GM12878 (cell line): ENCODE measurements around the gene EMP1. TPM values are rescaled to one million over a fixed set of nuclear protein-coding genes. Genes with fewer than 3 reads are reported as not detected.

Experiments used
- ATAC-seq: fragments of 200-7000 bp; cut with Tn5 transposase; 3 replicates; pipeline ENCODE4 v1.9.1; 2020; ENCODE audit warnings: mild to moderate bottlenecking, moderate library complexity
- BruUV-seq: library from RNA; stranded (reverse); fragments of 400-500 nt; replicated peaks from 2 replicates; lab custom pipeline; 2021; lab: Mats Ljungman, UMichigan
- CTCF ChIA-PET: fragments of 300-600 bp; sonication (Branson Sonifier 250); formaldehyde crosslinking; extraction: SDS; loops from one replicate; lab custom pipeline; 2021; ENCODE audit warnings: inconsistent platforms; lab: Yijun Ruan, JAX
- POLR2A ChIA-PET: fragments of 350-600 bp; formaldehyde crosslinking; extraction: SDS; loops from one replicate; lab custom pipeline; 2021; ENCODE audit warnings: inconsistent platforms; lab: Charles Lee
- RAD21 ChIA-PET: fragments of 300-600 bp; sonication (Branson Sonifier 250); formaldehyde crosslinking; loops from one replicate; lab custom pipeline; 2023; ENCODE audit warnings: antibody characterized with exemption; ENCODE audit not compliant: unreplicated experiment; lab: Charles Lee
- SMC1A ChIA-PET: fragments of 300-600 bp; sonication (Branson Sonifier 250); formaldehyde crosslinking; loops from one replicate; lab custom pipeline; 2023; ENCODE audit not compliant: unreplicated experiment, uncharacterized antibody; lab: Charles Lee
- DNase-seq: peaks from one replicate; pipeline ENCODE4 v3.0.0-alpha.2; 2011; ENCODE audit warnings: low read depth, low spot score
- FAIRE-seq: peaks from 3 replicates; lab custom pipeline; 2011; peaks lifted over from hg19 to GRCh38; lab: Jason Lieb, UNC
- H2AFZ ChIP-seq: 2 replicates; pipeline ENCODE4 v1.6.0; 2011; ENCODE audit warnings: low read depth, low read length, control low read depth; ENCODE audit not compliant: control insufficient read depth
- H3K27ac ChIP-seq: 2 replicates; pipeline ENCODE4 v1.5.1; 2011; ENCODE audit warnings: control low read depth; ENCODE audit not compliant: control insufficient read depth, insufficient read depth
- H3K27me3 ChIP-seq, 2 experiments: replicated peaks in 1 of 2; 2 replicates each; pipeline versions ENCODE4 v1.6.0 to v1.6.1; 2011; ENCODE audit warnings: low read length in 1 of 2; ENCODE audit not compliant: control insufficient read depth in 2 of 2, insufficient read depth in 2 of 2
- H3K36me3 ChIP-seq, 2 experiments: 2 replicates each; pipeline ENCODE4 v1.5.1; 2011; ENCODE audit warnings: low read length in 1 of 2; ENCODE audit not compliant: control insufficient read depth in 2 of 2, insufficient read depth in 2 of 2
- H3K4me1 ChIP-seq: 2 replicates; pipeline ENCODE4 v1.6.1; 2011; ENCODE audit warnings: mild to moderate bottlenecking, low read length, moderate library complexity, mixed read lengths; ENCODE audit not compliant: control insufficient read depth, insufficient read depth
- H3K4me2 ChIP-seq: 2 replicates; pipeline ENCODE4 v1.6.0; 2011; ENCODE audit warnings: control low read depth; ENCODE audit not compliant: control insufficient read depth, insufficient read depth
- H3K4me3 ChIP-seq: fragments of 200-600 bp; sonication (generic); 2 replicates; pipeline ENCODE4 v1.5.1; 2016
- H3K79me2 ChIP-seq: 2 replicates; pipeline ENCODE4 v1.6.0; 2011; ENCODE audit warnings: low read length; ENCODE audit not compliant: control insufficient read depth, insufficient read depth
- H3K9ac ChIP-seq: 2 replicates; pipeline ENCODE4 v1.8.0; 2011; ENCODE audit warnings: low read length, control low read depth, mixed read lengths; ENCODE audit not compliant: control insufficient read depth, insufficient read depth
- H3K9me3 ChIP-seq: replicated peaks from 3 replicates; pipeline ENCODE4 v1.5.1; 2011; ENCODE audit warnings: mild to moderate bottlenecking, low read length; ENCODE audit not compliant: control insufficient read depth, insufficient read depth
- H4K20me1 ChIP-seq: 2 replicates; pipeline ENCODE4 v1.6.0; 2011; ENCODE audit not compliant: control insufficient read depth, insufficient read depth
- IKZF1 ChIP-seq: fragments of 450-650 bp; conservative IDR thresholded peaks from 2 replicates; pipeline ENCODE4 v1.6.1; 2017; ENCODE audit warnings: antibody characterized with exemption, mild to moderate bottlenecking
- NBN ChIP-seq: fragments of 450-650 bp; IDR thresholded peaks from 2 replicates; pipeline ENCODE4 v1.6.1; 2016
- ZNF687 ChIP-seq: fragments of 450-650 bp; IDR thresholded peaks from 2 replicates; pipeline ENCODE4 v1.6.1; 2017; ENCODE audit warnings: mild to moderate bottlenecking, moderate library complexity
- WGBS: methylation state at CpG from one replicate; pipeline ENCODE4 v1.1.6; 2016; ENCODE audit warnings: low lambda C conversion rate; ENCODE audit not compliant: insufficient replicate concordance, insufficient coverage; ENCODE audit errors: missing lambda C conversion rate; 5-methylcytosine and 5-hydroxymethylcytosine counted together
- in situ Hi-C: fragments of 300-500 bp; cut with MboI; formaldehyde crosslinking; loops from 9 replicates; pipeline ENCODE4 v1.14.3; 2018; ENCODE audit warnings: mixed read lengths
- intact Hi-C: fragments of 100-400 bp; cut with micrococcal nuclease; formaldehyde crosslinking; loops from one replicate; pipeline ENCODE4 v1.14.2; 2022; ENCODE audit not compliant: unreplicated experiment
- polyA plus RNA-seq, 11 experiments: library from polyadenylated mRNA; depleted of rRNA in 4 of 11; unstranded in 6 of 11; stranded (reverse) in 5 of 11; fragments of >200 nt; fragmentation: Nextera tagmentation in 4 of 11; fragmentation: Illumina TruSeq in 1 of 11; extraction: Ambion mirVana in 4 of 11; extraction: Trizol in 1 of 11; gene quantifications; 1 replicate in 1 of 11; 2 replicates in 10 of 11; pipeline versions ENCODE4 v1.2.1 to v1.2.3, GENCODE V29; 2011 to 2016; ENCODE audit warnings: inconsistent platforms in 2 of 11, missing spikeins in 2 of 11, low read depth in 1 of 11
- total RNA-seq, 4 experiments: library from RNA; depleted of rRNA in 3 of 4; stranded (reverse); fragments of >200 nt in 3 of 4; fragmentation: Illumina TruSeq in 1 of 4; extraction: Trizol in 1 of 4; gene quantifications; 2 replicates each; pipeline versions ENCODE4 v1.2.1 to v1.2.3, GENCODE V29; 2013 to 2021
- TF ChIP-seq, protein P1 (sequence below): IDR thresholded peaks from 2 replicates; pipeline ENCODE4 v1.6.1; 2012; ENCODE audit warnings: mild to moderate bottlenecking, low read depth, low read length
- TF ChIP-seq, protein P2 (sequence below): fragments of 450-650 bp; IDR thresholded peaks from 2 replicates; pipeline ENCODE4 v1.6.1; 2017; ENCODE audit warnings: mild to moderate bottlenecking, moderate library complexity
- TF ChIP-seq, protein P3 (sequence below), 3 experiments: IDR thresholded peaks in 2 of 3; conservative IDR thresholded peaks in 1 of 3; 2 replicates each; pipeline ENCODE4 v1.5.1; 2011; ENCODE audit warnings: low read depth in 3 of 3, low read length in 3 of 3, mild to moderate bottlenecking in 3 of 3, control low read depth in 2 of 3, moderate library complexity in 2 of 3, inconsistent platforms in 1 of 3, mixed read lengths in 1 of 3; ENCODE audit not compliant: control insufficient read depth in 2 of 3, insufficient read depth in 1 of 3; ENCODE audit errors: extremely low read depth in 1 of 3

Gene EMP1
- total and polyA plus RNA-seq, 10 of the 15 experiments (the other 5 are each of a cell fraction or from before 2014, with no cell fraction given): 0.09 to 0.90 (median 0.25) TPM; not detected in 1

GRCh38 chr12:13195250-13195649 is 1.3 kb upstream of the EMP1 start:
- no peaks in the 10 kb centered on the region for H4K20me1 ChIP-seq
- no peaks in the 10 kb centered on the region for H3K79me2 ChIP-seq
- DNase-seq: no peak
- ChIA-PET CTCF (no interaction called here), POLR2A (no interaction called here), RAD21 (no interaction called here), SMC1A (interaction anchor here (0.5 to 1.0 kb wide), 2 partner anchors 10 to 1272 kb away, joined by 3 read pairs; no protein-coding TSS in a partner anchor)
- WGBS: 44% methylated on average over 4 of the region's 4 CpGs
- intact Hi-C loops (no loop called here), in situ Hi-C loops (no loop called here)
- H3K4me2 ChIP-seq: no peak overlapping the region
- H2AFZ ChIP-seq: no peak overlapping the region
- no peaks in the 10 kb centered on the region for H3K36me3 ChIP-seq
- no peak for FAIRE-seq
- BruUV-seq: no TSS peak
- no peaks in the 10 kb centered on the region for H3K4me1 ChIP-seq
- H3K27me3 ChIP-seq: peaks cover 2 to 12% of the 10 kb centered on the region in 2 experiments
- no peak for ATAC-seq
- H3K4me3 ChIP-seq: no peak overlapping the region
- H3K9ac ChIP-seq: no peak overlapping the region
- no peak overlapping the region for H3K27ac ChIP-seq
- no peaks in the 10 kb centered on the region for H3K9me3 ChIP-seq
- TF ChIP-seq ZNF687 (no peak), IKZF1 (no peak), NBN (no peak)
- TF ChIP-seq, protein P1, sequence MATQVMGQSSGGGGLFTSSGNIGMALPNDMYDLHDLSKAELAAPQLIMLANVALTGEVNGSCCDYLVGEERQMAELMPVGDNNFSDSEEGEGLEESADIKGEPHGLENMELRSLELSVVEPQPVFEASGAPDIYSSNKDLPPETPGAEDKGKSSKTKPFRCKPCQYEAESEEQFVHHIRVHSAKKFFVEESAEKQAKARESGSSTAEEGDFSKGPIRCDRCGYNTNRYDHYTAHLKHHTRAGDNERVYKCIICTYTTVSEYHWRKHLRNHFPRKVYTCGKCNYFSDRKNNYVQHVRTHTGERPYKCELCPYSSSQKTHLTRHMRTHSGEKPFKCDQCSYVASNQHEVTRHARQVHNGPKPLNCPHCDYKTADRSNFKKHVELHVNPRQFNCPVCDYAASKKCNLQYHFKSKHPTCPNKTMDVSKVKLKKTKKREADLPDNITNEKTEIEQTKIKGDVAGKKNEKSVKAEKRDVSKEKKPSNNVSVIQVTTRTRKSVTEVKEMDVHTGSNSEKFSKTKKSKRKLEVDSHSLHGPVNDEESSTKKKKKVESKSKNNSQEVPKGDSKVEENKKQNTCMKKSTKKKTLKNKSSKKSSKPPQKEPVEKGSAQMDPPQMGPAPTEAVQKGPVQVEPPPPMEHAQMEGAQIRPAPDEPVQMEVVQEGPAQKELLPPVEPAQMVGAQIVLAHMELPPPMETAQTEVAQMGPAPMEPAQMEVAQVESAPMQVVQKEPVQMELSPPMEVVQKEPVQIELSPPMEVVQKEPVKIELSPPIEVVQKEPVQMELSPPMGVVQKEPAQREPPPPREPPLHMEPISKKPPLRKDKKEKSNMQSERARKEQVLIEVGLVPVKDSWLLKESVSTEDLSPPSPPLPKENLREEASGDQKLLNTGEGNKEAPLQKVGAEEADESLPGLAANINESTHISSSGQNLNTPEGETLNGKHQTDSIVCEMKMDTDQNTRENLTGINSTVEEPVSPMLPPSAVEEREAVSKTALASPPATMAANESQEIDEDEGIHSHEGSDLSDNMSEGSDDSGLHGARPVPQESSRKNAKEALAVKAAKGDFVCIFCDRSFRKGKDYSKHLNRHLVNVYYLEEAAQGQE: no peak
- TF ChIP-seq, protein P2, sequence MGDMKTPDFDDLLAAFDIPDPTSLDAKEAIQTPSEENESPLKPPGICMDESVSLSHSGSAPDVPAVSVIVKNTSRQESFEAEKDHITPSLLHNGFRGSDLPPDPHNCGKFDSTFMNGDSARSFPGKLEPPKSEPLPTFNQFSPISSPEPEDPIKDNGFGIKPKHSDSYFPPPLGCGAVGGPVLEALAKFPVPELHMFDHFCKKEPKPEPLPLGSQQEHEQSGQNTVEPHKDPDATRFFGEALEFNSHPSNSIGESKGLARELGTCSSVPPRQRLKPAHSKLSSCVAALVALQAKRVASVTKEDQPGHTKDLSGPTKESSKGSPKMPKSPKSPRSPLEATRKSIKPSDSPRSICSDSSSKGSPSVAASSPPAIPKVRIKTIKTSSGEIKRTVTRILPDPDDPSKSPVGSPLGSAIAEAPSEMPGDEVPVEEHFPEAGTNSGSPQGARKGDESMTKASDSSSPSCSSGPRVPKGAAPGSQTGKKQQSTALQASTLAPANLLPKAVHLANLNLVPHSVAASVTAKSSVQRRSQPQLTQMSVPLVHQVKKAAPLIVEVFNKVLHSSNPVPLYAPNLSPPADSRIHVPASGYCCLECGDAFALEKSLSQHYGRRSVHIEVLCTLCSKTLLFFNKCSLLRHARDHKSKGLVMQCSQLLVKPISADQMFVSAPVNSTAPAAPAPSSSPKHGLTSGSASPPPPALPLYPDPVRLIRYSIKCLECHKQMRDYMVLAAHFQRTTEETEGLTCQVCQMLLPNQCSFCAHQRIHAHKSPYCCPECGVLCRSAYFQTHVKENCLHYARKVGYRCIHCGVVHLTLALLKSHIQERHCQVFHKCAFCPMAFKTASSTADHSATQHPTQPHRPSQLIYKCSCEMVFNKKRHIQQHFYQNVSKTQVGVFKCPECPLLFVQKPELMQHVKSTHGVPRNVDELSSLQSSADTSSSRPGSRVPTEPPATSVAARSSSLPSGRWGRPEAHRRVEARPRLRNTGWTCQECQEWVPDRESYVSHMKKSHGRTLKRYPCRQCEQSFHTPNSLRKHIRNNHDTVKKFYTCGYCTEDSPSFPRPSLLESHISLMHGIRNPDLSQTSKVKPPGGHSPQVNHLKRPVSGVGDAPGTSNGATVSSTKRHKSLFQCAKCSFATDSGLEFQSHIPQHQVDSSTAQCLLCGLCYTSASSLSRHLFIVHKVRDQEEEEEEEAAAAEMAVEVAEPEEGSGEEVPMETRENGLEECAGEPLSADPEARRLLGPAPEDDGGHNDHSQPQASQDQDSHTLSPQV: no peak
- TF ChIP-seq, protein P3, sequence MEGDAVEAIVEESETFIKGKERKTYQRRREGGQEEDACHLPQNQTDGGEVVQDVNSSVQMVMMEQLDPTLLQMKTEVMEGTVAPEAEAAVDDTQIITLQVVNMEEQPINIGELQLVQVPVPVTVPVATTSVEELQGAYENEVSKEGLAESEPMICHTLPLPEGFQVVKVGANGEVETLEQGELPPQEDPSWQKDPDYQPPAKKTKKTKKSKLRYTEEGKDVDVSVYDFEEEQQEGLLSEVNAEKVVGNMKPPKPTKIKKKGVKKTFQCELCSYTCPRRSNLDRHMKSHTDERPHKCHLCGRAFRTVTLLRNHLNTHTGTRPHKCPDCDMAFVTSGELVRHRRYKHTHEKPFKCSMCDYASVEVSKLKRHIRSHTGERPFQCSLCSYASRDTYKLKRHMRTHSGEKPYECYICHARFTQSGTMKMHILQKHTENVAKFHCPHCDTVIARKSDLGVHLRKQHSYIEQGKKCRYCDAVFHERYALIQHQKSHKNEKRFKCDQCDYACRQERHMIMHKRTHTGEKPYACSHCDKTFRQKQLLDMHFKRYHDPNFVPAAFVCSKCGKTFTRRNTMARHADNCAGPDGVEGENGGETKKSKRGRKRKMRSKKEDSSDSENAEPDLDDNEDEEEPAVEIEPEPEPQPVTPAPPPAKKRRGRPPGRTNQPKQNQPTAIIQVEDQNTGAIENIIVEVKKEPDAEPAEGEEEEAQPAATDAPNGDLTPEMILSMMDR (IDR thresholded peaks at IDR 0.05 in 2 of 3, conservative IDR thresholded peaks at IDR 0.05 in 1 of 3; ENCODE audit: control insufficient read depth in 2 of 3, extremely low read depth in 1 of 3, insufficient read depth in 1 of 3, low read depth in 3 of 3, low read length in 3 of 3): no peak
